ENCODE measurements around the gene POLE3. TPM values are rescaled to one million over a fixed set of nuclear protein-coding genes. Genes with fewer than 3 reads are reported as not detected.
"Not testable (repeated sequence)": the region's sequence is repeated elsewhere in the genome, so short reads cannot be mapped to it uniquely, and the experiment has no call there.

Gene POLE3
- total RNA-seq, 2 donors from 2014 or later, result 46.6 to 63.7 TPM

- not testable (repeated sequence) for ATAC-seq; H3K36me3 Mint-ChIP-seq (ENCODE audit: low read depth); H3K27ac Mint-ChIP-seq; H3K4me3 Mint-ChIP-seq; H3K27me3 Mint-ChIP-seq; DNase-seq; H3K9me3 ChIP-seq (ENCODE audit: control insufficient read depth, low read length, poor library complexity, severe bottlenecking)
- H3K4me1 Mint-ChIP-seq, result peaks cover 15% of the 10 kb centered on the region
These were observed 30.7 kb downstream of the POLE3 start for GRCh38 chr9:113379829-113380210.

DNA sequence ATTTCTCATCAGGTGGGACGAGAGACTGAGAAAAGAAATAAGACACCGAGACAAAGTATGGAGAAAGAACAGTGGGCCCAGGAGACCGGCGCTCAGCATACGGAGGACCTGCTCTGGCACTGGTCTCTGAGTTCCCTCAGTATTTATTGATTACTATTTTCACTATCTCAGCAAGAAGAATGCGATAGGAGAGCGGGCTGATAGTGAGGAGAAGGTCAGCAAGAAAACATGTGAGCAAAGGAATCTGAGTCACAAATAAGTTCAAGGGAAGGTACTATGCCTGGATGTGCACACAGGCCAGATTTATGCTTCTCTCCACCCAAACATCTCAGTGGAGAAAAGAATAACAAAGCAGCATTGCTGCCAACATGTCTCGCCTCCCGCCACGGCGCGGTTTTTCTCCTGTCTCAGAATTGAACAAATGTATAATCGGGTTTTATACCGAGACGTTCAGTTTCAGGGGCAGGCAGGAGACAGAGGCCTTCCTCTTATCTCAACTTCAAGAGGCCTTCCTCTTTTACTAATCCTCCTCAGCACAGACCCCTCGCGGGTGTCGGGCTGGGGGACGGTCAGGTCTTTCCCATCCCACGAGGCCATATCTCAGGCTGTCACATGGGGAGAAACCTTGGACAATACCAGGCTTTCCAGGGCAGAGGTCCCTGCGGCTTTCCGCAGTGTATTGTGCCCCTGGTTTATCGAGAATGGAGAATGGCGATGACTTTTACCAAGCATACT lies 31.2 kb downstream of the POLE3 start:
- not testable (repeated sequence) for H3K9me3 ChIP-seq (ENCODE audit: control insufficient read depth, low read length, poor library complexity, severe bottlenecking); DNase-seq; H3K36me3 Mint-ChIP-seq (ENCODE audit: low read depth); H3K27ac Mint-ChIP-seq; H3K4me3 Mint-ChIP-seq; ATAC-seq; H3K27me3 Mint-ChIP-seq
- peaks cover 18% of the 10 kb centered on the region for H3K4me1 Mint-ChIP-seq

DNA sequence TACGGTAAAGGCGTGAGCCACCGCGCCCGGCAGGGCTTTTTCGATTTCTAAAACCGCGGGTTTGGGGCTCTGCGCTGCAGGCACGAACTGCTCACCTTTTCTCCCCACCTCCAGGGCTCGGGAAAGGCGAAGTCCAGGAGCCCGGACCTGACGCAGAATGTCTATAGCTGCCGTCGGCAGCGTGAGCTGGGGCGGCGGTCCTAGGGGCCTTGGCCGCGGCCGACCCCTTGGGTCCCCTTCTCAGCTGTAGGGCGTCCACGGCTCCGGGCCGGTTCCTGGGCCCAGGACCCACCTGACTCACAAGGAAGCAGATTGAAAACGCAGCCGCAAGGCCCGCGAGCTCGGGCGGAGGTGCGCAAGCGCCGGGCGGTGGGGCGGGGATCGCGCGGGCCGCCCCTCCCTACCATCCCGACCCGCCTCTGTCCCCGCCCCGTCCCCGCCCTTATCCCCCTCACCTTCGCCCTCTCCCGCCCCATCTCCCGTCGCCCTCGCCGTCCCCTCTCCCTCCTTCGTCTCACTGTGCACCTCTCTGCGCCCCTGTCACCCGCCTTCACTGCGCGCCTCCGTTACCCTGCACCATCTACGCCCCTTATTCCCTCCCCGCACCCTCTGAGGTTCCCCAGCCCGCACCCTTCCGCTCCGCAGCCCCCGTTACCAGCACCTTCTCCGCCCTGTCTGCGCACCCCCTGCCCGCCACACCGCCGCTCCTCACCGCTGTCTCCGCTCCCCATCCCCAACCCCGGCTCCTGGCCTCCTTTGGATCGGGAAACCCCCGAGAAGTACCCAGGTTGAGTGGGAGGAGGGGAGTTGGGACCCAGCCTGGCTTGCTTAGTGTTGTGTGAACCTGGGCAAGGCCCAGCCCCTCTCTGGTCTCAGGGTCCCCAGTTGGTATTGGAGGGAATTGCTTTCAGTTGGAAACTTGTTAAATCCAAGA lies 33.6 kb downstream of the POLE3 start, which contains the start of gene HDHD3:
Gene HDHD3, minus strand, starts transcription at position 353 of the 934 bp plus-strand sequence. CDS start 2,632 bp downstream, outside the sequence.
- ATAC-seq (peak; percentile 95), DNase-seq (peak; percentile 63 to 78 (median 75))
- H3K9me3 ChIP-seq (ENCODE audit: control insufficient read depth, low read length, poor library complexity, severe bottlenecking), result no peaks in the 10 kb centered on the region
- Mint-ChIP-seq H3K27ac (peak within 1 kb of the TSS; percentile 87), H3K4me1 (peaks cover 20% of the 10 kb centered on the region), H3K27me3 (no peaks in the 10 kb centered on the region), H3K4me3 (peak within 1 kb of the TSS; percentile 89), H3K36me3 (ENCODE audit: low read depth) (peaks cover 2% of the 10 kb centered on the region)

DNA sequence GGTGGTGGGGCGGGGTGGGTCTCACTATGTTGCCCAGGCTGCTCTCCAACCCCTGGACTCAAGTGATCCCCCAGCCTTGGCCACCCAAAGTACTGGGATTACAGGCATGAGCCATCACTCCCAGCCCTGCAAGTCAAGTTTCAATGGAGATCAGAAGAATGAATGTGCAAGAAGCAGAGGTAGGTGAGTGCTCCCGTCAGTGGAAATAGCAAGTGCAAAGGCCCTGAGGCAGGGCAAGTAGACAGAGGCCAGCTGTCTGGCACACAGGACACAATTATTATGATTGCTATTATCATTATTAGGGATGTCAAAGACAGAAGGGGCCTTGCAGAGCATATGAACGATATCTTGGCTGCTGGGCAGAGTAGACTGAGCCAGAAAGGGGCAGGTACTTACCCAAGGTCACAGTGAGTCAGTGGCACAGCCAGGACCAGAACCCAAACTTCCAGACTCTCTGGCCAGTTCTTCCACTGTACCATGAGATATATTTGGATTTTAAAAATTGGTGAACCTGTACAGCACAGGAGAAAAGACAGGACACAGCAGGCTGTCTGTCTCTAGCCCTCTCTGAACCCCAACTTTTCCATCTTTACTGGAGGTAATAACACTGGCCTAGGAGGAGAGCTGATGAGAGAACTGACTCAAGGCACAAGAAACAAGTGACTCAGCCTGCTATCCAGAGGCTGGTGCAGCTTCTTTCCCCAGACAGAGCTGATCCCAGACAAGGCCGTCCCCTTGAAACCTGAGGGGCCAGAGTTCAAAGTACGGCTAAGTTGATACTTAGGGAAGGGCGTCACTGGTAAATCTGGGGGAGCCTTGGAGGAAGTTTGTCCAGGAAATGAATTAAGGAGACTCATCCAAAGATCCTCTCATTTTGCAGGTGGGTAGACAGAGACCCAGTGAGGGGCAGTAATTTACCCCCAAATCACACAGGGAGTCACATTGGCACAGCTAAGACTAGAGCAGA lies 35.1 kb downstream of the POLE3 start:
- no peak for ATAC-seq
- DNase-seq, result no peak
- Mint-ChIP-seq H3K36me3 (ENCODE audit: low read depth) (peaks cover 2% of the 10 kb centered on the region), H3K4me1 (peaks cover 13% of the 10 kb centered on the region), H3K4me3 (peak overlapping the region; percentile 89), H3K27me3 (no peaks in the 10 kb centered on the region), H3K27ac (peak overlapping the region; percentile 87)
- H3K9me3 ChIP-seq (ENCODE audit: control insufficient read depth, low read length, poor library complexity, severe bottlenecking), result no peaks in the 10 kb centered on the region

DNA sequence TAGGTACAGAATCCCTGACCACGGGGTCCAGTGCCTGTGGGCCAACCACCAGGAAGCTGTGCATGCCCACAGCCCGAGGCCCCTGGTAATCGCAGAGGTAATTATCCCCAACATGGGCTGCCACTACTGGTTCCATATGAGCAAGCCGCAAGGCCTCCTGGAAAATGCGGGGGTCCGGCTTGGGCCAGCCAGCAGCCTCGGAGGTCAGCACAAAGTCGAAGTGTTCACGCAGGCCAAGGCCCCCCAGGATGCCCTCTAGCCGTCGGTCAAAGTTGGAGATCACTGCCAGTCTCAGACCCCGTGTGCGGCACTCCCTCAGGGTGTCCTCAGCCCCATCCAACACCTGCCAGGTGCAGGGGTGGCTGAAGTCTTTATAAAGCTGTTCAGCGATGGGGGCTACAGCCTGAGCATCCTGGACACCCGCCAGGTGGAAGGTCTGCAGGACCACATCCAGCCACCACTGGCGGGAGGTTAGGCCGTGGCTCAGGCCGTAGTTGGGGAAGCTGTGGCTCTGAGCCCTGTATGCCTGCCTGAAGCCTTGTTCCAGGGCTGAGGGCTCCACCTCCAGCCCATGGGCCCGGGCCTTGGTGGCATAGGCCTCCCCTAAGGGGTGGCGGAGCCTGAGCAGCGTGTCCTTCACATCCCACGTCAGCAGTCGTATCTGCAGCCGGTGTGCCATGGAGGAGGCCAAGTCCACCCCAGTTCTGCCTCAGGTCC lies 36.6 kb downstream of the POLE3 start:
- Mint-ChIP-seq H3K36me3 (ENCODE audit: low read depth) (peaks cover 2% of the 10 kb centered on the region), H3K27me3 (no peaks in the 10 kb centered on the region), H3K27ac (no peak overlapping the region), H3K4me3 (no peak overlapping the region), H3K4me1 (peaks cover 13% of the 10 kb centered on the region)
- DNase-seq (no peak), ATAC-seq (no peak)
- no peaks in the 10 kb centered on the region for H3K9me3 ChIP-seq (ENCODE audit: control insufficient read depth, low read length, poor library complexity, severe bottlenecking)

GRCh38 chr9:113373256-113373655 lies 37.2 kb downstream of the POLE3 start:
- peaks cover 2% of the 10 kb centered on the region for H3K36me3 Mint-ChIP-seq (ENCODE audit: low read depth)
- no peaks in the 10 kb centered on the region for H3K9me3 ChIP-seq (ENCODE audit: control insufficient read depth, low read length, poor library complexity, severe bottlenecking)
- H3K27me3 Mint-ChIP-seq, result no peaks in the 10 kb centered on the region
- ATAC-seq (no peak), DNase-seq (no peak)
- no peak overlapping the region for H3K27ac Mint-ChIP-seq
- H3K4me3 Mint-ChIP-seq, result no peak overlapping the region
- H3K4me1 Mint-ChIP-seq, result peaks cover 15% of the 10 kb centered on the region

DNA sequence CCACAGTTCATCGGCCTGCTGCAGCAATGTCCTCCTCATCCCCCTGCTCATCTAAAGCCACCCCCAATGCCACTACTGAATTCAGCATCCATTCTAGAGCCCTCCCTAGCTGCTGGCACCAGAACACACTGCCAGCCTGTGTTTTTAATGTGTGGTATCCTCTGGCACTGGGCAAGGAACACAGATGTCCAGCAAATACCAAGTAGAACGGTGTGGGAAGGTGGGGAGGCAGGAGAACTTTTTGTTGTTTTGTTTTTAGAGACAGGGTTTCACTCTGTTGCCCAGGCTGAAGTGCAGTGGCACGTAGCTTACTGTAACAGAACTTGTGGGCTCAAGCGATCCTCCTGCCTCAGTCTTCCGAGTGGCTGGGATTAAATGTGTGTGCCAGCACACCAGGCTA lies 38.4 kb downstream of the POLE3 start:
- no peak overlapping the region for H3K27ac Mint-ChIP-seq
- H3K4me1 Mint-ChIP-seq, result peaks cover 15% of the 10 kb centered on the region
- no peaks in the 10 kb centered on the region for H3K9me3 ChIP-seq (ENCODE audit: control insufficient read depth, low read length, poor library complexity, severe bottlenecking)
- no peaks in the 10 kb centered on the region for H3K27me3 Mint-ChIP-seq
- peaks cover 2% of the 10 kb centered on the region for H3K36me3 Mint-ChIP-seq (ENCODE audit: low read depth)
- ATAC-seq (no peak), DNase-seq (no peak)
- H3K4me3 Mint-ChIP-seq, result no peak overlapping the region

DNA sequence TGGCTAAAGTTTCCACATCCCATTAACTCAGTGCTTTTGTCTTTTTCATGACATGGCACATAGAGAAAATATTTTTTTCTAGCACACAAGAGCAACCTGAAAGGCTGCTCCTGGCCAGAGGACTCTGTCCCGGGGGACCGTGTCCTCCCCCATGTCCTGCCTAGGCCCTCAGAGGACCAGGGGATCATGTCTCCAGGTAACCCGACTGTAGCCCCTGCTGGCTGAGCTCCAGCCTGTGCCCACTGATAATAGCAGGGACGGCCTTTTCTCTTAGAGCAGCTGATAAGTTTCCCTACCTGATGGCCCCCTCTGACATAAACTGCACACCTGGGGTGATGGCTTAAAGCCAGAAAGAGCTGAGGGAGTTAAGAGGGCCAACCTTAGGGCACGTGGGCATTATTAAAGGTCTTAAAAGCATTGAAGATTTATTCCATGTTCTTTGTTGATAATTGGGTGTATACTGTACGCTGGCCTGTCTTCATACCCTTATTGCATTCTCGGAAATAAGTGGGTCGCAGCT lies 39.6 kb downstream of the POLE3 start:
- Mint-ChIP-seq H3K27ac (no peak overlapping the region), H3K27me3 (no peaks in the 10 kb centered on the region), H3K36me3 (ENCODE audit: low read depth) (peaks cover 2% of the 10 kb centered on the region), H3K4me1 (peaks cover 15% of the 10 kb centered on the region), H3K4me3 (no peak overlapping the region)
- ATAC-seq (no peak), DNase-seq (no peak)
- H3K9me3 ChIP-seq (ENCODE audit: control insufficient read depth, low read length, poor library complexity, severe bottlenecking), result no peaks in the 10 kb centered on the region

GRCh38 chr9:113369855-113370140 lies 40.7 kb downstream of the POLE3 start:
- no peak overlapping the region for H3K4me3 Mint-ChIP-seq

GRCh38 chr9:113368982-113369854 lies 41.3 kb downstream of the POLE3 start:
- H3K27me3 Mint-ChIP-seq, result no peaks in the 10 kb centered on the region
- H3K36me3 Mint-ChIP-seq (ENCODE audit: low read depth), result peaks cover 2% of the 10 kb centered on the region

More at GRCh38 chr9:113369855-113370140, 40.7 kb downstream of the POLE3 start:
- H3K27ac Mint-ChIP-seq, result no peak overlapping the region
- peaks cover 6% of the 10 kb centered on the region for H3K4me1 Mint-ChIP-seq
- DNase-seq (no peak), ATAC-seq (no peak)
- H3K9me3 ChIP-seq (ENCODE audit: control insufficient read depth, low read length, poor library complexity, severe bottlenecking), result no peaks in the 10 kb centered on the region
- peaks cover 2% of the 10 kb centered on the region for H3K36me3 Mint-ChIP-seq (ENCODE audit: low read depth)
- no peaks in the 10 kb centered on the region for H3K27me3 Mint-ChIP-seq

DNA sequence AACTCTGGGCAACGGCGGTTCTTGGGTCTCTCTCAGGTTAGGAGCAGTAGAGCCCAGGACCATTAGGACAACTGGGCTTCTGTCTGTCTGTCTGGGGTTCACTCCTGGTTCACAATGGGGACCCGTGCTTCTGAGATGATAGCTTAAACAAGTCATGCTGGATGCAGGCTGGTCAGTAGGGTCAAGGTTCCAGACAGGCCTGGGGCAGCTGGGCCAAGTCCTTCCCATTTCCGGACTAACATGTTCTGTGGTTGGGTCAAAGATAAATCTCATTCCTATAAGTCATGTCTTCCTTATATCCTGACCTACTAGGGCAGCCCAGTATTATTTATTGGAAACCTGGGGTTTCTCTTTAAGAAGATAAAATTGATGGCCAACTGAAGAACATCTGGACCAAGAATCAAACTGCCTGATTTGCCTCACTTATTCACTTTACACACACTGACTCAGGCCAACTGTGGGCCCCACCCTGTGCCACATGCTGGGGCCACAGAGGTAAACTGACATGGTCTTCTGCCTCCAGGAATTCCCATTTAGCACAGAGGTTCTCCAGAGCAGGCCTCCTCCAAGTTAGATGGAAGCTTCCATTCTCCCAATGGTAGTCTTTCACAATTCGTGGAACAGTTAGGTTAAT lies 42.0 kb downstream of the POLE3 start:
- no peak for DNase-seq
- H3K9me3 ChIP-seq (ENCODE audit: control insufficient read depth, low read length, poor library complexity, severe bottlenecking), result no peaks in the 10 kb centered on the region
- no peaks in the 10 kb centered on the region for H3K27me3 Mint-ChIP-seq
- H3K4me1 Mint-ChIP-seq, result peaks cover 4% of the 10 kb centered on the region
- H3K4me3 Mint-ChIP-seq, result no peak overlapping the region
- ATAC-seq, result no peak
- H3K36me3 Mint-ChIP-seq (ENCODE audit: low read depth), result peaks cover 2% of the 10 kb centered on the region
- H3K27ac Mint-ChIP-seq, result no peak overlapping the region

More at GRCh38 chr9:113368982-113369854, 41.3 kb downstream of the POLE3 start:
- H3K4me1 Mint-ChIP-seq, result peaks cover 4% of the 10 kb centered on the region
- no peak overlapping the region for H3K27ac Mint-ChIP-seq
- H3K9me3 ChIP-seq (ENCODE audit: control insufficient read depth, low read length, poor library complexity, severe bottlenecking), result no peaks in the 10 kb centered on the region
- H3K4me3 Mint-ChIP-seq, result no peak overlapping the region
- no peak for ATAC-seq
- DNase-seq, result no peak

All from T-helper 17 cell (primary cell).